NOMO-1 treated with DMSO at 0.1 percent for 48 hours (cell line): ENCODE results near the gene ANKS6.

Source experiments
- DNase-seq: peaks from one replicate; lab custom pipeline; 2025; ENCODE audit not compliant: unreplicated experiment; lab: John Stamatoyannopoulos, UW

ANKS6 gene

DNA sequence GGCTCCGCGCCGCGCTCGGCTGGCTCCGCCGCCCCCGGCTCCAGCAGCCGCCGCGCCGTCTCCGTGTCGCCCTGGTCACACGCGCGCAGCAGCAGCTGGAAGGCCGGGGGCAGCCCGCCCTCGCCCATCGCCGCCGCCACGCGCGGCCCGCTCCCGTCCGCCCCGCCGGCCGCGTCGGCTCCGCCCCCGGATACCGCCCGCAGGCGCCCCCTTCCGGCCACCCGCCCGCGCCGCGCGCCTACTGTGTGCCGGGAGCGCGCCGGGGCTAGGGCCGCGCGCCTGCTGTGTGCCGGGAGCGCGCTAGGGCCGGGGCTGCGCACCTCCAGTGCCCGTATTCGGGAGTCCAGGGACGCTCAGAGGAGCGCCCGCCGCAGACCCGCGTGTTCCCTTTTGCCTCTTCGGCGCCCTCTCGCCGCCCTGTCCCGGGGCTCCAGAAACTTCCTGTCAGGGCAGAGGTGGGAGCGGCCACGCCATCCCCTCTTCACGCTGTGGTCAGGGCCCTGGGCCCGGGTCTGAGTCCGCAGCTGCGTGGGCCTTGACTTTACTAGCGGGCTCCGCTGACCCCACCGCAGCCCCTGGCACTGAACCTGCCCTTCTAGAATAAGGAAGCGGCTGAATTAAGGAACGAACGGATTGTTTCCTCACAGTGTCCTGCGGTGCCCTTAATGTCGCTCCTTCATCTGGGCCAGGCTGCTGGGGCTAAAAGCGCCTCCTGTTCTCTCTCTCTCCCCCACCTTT is at the start of gene ANKS6:
TSS of gene ANKS6 (minus strand) at position 192 of the 738 bp plus-strand sequence. CDS start at position 128, 64 bp downstream.
- DNase-seq: peak; percentile 55

DNA sequence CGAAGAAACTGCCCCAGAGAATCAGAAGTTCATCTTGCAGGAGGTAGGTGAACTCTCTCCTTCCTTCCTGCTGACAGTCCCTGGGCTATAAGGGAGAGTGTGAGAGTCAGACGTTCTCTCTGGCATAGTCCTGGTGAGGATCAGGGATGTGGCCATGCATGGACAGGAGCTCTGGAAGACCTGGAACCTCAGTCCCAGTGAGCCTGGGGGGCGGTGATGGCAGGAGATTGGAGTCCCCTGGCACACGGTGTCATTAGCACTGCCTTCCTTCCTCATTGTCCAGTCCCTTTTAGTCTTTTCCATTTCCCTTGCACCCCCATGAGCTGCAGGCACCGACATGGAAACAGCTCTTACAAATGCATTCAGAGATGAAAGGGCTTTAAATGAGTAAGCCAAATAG is 49.7 kb upstream of the ANKS6 start:
- no peak for DNase-seq

DNA sequence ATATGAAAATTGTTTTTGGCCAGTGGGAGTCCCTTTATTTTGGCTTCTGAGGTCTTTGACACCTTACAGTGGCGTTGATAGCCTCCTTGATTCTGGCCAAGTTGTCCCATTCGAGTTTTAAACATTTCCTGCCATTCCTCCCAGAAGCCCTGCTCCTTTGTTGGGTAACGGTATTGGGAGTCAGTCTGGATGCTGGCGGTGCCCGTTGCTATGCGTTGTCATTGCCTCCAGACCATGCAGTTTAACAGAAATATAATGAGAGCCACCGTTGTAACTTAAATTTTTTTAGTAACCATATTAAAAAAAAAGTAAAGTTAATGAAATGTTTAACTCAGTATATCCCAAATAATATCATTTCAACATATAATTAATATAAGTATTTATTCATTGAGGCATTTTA is 46.2 kb upstream of the ANKS6 start:
- DNase-seq: no peak

DNA sequence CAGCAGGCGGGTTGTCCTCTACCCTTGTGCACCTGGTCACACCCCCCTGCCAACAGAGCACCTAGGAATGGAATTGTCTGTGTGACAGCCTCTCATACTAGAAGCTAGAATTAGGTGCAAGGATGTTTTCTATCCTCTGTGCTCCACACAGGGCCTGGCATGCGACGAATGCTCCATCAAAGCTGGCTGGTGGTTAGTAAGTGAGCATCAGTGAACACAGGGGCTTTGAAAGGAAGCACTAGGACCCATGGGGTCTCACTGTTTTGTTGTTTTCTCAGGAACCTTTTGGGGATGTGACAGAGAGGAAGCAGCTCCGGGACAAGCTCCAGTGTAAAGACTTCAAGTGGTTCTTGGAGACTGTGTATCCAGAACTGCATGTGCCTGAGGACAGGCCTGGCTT is 43.4 kb upstream of the ANKS6 start:
- DNase-seq: no peak

DNA sequence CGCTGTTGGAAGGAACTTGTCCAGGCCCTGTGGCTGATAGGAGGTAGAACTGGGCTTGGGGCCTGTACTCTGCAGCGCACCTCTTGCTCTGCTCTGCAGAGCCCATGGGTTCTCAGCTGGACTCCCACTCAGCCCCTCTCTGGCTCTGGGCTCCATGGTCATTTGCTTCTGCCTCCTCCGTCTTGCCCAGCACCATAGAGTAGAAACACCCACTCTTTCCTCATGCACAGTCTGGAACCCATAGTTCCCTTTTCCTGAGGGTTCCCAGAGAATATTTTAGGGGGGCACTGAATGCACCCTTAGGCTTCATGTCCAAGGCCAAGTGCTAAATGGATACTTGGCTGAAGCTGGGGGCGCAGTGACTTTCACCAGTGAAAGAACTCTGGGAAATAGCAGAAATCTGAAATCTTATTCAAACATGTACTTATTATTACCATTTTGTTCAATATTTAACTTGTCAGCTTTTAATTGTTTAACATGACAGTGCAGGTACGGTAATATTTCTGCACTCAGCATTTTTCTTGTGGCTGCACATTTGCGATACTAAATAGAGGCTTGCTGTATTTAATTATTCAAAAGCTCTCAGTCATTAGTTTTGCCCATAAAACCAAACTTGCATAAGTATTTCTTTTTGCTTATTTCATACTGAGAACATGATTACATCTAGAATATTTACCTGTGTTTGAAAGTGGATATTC is 42.7 kb upstream of the ANKS6 start:
- DNase-seq: no peak

DNA sequence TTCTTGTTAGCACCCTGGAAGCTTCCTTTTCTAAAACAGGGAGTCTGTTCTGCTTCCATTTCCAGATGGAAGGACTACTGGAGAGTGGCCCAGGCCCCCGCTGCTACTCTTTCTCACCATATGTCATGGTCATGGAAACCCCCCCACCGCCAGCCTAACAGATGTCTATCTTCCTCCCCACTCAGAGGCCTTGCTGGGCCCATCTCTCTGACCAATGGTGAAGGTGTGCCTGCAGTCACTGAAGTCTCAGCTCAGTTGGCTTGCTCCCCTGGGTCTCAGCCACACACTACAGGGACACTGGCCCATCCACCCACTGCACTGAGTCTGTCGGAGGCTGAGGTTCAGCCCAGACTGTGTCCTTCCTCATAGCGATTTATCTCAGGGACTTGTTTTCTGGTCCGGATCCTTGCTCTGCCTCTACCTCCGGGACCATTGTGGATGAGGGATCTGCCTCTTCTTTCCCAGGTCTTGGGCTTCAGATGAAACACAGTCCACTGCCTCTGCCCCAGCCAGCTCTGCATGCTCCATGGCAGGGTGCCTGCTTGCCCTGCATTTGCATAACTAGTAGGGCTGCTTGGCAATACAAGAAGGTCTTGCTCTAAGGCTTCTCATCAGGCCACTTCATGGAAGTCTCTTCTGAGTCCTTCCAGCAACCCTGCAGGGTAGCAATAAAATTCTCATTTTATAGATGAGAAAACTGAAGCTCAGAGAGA is 42.0 kb upstream of the ANKS6 start:
- no peak for DNase-seq

DNA sequence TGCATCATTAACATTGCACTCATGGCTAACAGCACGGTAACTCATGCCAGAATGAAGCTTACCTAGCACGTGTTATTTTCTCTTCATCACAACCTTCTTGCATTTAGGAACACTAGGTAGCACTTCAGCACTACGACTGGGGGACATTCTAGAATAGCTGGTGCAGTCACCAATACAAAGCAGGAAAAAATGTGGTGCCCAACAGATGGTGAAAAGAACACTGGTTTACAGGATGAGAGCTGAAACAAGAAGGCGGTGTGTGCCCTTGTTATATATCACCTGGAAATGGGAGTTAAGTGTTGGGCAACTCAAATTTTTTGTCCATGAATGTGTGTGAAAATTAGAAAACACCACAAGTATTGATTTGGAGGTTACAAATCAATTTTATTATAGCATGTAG is 41.2 kb upstream of the ANKS6 start:
- no peak for DNase-seq

DNA sequence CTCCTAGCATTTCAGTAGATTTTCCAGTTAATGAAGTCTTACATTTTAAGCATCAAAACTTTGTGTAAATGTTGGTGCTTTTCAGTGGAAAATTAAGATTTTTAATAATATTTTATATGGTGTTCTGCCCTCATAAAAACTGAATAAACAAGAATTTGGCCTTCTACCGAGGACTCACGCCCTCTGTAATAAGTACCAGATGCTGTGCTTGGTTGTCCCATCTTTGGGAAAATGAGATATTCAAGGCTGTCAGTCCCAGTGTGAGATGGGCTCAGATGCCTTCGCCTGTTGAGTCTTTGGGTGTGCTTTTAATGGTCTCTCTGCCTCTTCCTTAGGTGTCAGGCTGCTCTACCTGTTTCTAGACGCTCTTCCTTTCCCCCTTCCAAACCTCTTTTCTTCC is 39.9 kb upstream of the ANKS6 start:
- DNase-seq: no peak

DNA sequence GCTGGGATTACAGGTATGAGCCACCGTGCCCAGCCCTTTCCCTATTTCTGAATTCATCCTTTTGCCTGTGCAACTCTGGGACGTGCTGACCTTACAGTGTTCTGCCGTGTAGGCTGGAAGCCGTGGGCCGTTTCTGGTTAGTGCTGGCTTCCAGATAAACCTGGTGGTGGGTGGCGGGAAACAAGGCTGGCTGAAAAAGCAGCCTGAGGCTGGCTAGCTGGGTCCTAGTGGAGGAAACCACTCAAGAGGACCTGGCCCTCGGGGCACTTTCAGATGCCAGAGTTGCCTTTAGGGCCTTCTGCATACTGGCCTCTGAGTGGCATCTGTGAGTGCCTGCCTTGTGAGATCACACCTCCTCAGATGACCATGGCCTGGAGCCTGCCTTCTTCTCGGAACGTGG is 38.0 kb upstream of the ANKS6 start:
- no peak for DNase-seq

DNA sequence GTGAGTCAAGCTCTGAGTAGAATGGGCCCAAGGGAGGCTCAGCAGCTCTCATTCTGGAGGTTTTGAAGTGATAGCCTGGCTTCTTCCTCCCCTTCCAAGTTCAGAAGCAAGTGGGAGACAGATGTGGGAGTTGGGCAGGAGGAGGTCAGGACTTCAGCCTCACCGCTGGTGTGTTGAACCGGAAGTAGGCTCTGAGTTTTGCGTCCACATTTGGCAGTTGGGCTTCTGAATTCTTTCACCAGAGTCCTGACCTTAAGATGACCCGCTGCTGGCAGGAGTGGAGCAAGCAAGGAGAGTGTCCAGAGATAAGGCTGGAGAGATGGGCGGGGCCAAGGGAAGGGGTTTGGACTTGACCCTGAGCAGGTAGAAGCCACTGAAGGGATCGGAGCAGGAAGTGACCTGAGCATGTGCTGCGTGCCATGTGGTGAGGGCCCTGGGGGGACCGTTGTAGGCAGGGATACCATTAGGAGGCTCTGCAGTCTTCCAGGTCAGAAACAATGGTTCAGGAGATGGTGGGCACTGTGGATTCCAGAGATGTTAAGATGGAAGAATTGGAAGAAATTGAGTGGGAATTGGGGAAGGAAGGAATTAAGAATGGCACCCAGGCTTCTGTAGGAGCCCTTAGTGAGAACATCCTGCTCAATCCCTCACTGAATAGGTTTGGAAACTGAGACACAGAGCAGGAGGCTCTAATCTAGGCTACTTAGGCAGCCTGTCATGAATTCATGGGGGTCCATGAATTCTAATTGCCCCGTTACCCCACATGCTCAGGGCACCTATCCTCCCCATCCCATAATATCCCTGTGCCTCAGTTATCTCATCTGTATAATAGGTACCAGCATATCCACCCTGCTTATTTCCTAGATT is 37.0 kb upstream of the ANKS6 start:
- no peak for DNase-seq

DNA sequence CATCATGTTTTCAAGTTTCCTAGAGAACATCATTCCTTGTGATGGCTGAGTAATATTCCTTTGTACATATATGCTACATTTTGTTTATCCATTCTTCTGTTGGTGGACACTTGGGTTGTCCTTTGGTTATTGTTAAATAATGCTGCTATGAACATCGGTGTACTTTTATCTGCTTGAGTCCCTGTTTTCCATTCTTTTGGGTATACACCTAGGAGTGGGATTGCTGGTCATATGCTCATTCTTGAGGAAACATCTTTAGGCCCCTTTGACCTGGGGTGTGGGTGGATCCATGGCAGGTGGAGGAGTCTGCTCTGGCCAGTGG is 36.4 kb upstream of the ANKS6 start:
- no peak for DNase-seq

DNA sequence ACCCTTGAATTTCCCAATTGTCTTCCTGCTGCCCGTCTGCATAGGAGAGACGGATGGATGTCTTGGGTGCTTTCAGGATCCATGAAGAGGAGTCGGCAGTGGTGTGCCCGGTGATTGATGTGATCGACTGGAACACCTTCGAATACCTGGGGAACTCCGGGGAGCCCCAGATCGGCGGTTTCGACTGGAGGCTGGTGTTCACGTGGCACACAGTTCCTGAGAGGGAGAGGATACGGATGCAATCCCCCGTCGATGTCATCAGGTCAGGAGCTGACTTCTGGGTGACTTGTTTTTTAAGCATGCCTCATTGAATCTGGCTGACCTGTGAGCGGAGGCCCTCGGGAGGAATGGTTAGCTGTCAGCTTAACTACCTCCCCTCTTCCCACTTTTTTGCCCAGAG is 35.3 kb upstream of the ANKS6 start:
- no peak for DNase-seq

DNA sequence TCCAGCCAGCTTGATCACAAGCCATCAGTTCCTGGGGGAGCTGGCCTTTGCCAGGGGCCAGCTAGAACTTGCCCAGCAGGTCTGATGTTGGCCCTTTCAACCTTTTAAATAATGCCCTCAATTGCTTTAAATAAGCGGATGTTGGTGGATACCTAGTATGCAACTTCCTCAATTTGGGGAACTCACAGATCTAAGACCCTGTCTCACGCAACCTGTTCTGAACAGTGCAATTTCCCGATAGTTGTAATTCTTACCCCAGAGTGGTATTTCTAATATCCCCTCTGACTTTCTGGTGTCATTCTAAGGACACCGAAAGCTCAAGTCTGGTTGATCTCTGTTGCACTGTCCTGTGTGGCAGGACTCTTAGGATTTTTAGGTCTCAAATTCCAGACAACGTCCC is 34.2 kb upstream of the ANKS6 start:
- peak; percentile 89 for DNase-seq

DNA sequence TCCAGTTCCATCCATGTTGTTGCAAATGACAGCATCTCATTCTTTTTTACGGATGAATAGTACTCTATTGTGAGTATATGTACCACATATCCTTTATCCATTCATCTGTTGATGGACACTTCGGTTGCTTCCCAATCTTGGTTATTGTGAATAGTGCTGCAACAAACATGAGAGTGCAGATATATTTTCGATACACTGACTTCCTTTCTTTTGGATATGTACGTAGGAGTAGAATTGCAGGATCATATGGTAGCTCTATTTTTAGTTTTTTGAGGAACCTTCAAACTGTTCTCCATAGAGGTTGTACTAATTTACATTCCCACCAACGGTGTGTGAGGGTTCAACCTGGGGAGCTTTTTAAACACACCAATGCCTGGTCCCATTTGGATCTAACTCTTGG is 33.4 kb upstream of the ANKS6 start:
- no peak for DNase-seq

DNA sequence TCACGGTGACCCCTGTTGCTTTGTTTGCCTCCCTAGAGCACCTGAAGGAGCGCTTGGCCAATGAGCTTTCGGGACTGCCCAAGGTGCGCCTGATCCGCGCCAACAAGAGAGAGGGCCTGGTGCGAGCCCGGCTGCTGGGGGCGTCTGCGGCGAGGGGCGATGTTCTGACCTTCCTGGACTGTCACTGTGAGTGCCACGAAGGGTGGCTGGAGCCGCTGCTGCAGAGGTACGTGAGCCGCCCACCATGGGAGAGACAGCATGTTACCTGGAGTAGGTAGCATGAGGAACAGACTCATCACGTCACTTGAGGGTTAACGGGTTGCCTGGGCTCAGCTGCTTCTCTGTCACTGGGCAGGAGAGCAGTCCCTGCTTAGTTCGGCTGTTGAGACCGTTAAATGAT is 30.4 kb upstream of the ANKS6 start:
- DNase-seq: no peak

DNA sequence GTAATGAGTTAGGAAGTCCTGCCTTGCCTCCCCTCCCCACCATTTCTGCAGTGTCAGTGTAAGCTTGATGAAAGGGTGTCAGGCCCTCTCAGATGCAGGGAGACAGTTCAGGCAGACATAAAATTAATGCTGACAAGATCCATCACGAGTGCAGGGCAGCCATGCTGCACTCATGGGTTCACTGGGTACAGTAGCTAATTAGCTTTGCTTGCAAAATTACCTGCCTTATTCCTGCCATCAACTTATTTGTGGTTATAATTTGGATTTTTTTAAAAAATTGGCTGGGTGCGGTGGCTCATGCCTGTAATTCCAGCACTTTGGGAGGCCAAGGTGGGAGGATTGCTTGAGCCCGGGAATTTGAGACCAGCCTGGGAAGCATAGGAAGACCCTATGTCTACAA is 29.1 kb upstream of the ANKS6 start:
- DNase-seq: no peak

DNA sequence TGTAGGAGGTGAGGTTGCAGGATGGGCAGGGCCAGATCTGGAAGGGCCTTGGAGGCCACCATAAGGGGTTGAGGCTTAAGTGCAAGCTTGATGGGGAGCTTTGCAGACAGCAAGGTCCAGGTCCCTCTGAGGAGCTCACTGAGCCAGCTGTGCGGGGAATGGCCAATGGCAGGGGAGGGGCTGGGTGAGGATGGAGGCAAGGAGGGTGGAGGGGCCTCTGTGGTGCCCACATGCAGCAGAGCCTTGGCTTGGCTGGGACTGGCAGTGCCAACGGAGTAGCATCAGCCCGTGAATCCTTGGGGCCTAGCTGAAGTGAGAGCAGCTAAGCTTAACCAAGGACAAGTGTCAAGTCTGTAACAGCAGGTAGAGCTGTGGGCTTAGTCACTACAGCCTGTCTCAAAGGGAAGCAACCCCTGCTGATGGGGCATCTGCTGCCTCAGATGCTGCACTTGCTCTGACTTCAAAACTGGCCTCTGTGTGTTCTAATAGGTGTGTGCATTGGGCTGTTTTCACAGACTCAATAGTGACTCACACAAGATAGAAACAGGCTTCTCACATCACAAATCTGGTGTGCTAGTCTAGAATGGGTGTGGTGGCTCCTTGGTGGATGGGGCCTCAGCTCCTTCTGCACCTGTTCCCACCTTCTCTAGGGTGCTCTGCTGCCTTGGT is 27.4 kb upstream of the ANKS6 start:
- no peak for DNase-seq

DNA sequence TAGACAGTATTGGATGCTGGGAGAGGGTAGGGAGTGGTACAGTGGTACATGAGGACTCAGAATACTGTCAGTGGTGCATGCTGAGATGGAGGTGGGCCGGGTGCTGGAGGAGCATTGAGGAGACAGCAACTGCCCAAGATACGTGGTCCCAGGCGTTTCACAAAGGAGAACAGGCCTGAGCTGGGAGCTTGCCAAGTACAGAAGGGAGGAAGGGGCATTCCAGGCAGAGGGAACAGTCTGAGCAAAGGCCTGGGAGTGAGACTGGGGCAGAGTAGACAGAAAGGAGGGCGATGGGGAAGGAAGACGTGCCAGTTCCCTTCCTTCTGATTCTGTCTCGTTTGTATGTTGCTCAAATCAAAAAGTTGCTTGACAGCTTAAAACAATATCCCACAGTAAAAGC is 26.3 kb upstream of the ANKS6 start:
- DNase-seq: no peak

DNA sequence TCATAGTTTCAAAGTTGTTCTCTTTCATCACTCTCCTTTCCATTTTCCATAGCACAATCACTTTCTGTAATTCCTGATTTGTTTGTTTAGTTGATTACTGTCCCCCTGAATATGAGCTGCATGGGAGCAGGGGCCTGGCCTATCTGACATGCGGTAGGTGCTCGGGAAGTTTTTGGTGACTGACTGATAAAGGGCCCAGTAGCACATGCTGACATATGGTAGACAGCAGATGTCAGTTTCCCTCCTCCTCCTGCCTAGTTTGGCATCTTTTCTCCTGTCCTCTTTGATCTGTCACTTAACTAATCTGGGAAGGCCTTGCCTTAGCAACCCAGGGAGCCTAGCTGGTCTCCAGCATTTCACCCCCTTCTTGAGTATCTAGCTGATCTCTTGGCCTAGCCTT is 25.5 kb upstream of the ANKS6 start:
- DNase-seq: no peak

DNA sequence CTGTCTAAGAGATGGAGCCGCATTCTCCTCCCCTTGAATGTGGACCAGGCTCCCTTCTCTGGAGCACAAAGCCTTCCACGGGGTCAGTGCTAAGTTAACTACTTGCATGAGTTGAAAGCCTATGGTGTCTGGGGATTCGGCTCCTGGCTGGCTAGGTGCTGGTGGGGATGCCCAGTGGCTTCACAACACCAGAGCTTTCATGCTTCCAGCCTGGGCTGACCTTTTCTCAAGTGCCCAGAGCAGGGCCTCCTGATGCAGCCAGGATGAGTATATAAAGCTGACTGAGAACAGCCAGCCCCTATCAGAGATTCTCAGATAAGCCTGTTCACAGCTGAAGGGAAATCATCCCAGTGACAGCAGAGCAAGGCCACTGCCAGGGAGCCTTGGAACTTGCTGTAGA is 22.9 kb upstream of the ANKS6 start:
- no peak for DNase-seq

DNA sequence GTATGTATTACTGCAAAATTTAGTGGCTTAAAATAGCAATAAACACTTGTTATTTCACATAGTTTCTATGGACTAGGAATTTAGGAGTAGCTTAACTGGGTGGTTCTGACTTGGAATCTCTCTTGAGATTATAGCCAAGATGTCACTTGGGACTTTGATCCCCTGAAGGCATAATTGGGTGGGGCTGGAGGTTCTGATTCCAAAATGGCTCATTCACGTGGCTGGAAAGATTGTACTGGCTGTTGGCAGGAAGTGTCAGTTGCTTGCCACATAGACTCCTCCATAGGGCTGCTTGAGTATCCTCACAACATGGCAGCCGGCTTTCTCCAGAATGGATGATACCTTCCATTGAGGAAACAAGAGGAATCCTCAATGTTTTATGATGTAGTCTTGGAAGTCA is 22.4 kb upstream of the ANKS6 start:
- no peak for DNase-seq
